Measurements from ENCODE around the gene HSD17B11. TPM values are rescaled to one million over a fixed set of nuclear protein-coding genes. Genes with fewer than 3 reads are reported as not detected.

The HSD17B11 gene
- total RNA-seq, 1 donor from 2014 or later = 10.3 TPM

DNA sequence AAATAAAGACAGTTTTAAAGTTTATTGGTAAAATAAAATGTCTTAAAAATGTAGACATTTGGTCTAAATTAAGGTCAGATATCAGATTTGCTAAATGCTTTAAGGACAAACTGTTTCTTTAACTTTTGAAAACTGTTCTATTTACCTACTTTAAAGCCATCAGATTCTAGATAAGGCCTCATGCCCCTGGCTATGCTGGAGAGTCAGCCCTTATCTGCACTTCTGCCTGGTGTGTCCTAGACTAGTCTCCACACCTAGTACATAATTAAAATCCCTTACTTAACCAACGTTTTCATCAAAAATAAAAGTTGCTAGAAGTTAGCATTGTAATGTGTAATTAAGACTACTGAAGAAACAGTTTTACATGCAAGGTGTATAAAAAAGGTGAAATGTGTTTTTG, 25.6 kb downstream of the HSD17B11 start:
- Mint-ChIP-seq H3K4me3 (ENCODE audit: unreplicated experiment) (no peak overlapping the region), H3K9me3 (ENCODE audit: low read depth) (no peaks in the 10 kb centered on the region), H3K4me1 (ENCODE audit: low read depth) (no peaks in the 10 kb centered on the region), H3K36me3 (ENCODE audit: low read depth) (peaks cover 6% of the 10 kb centered on the region), H3K27me3 (ENCODE audit: low read depth) (no peaks in the 10 kb centered on the region), H3K27ac (ENCODE audit: unreplicated experiment) (no peak overlapping the region)
- no peak for DNase-seq (ENCODE audit: low spot score)
- TF ChIP-seq, protein P1, sequence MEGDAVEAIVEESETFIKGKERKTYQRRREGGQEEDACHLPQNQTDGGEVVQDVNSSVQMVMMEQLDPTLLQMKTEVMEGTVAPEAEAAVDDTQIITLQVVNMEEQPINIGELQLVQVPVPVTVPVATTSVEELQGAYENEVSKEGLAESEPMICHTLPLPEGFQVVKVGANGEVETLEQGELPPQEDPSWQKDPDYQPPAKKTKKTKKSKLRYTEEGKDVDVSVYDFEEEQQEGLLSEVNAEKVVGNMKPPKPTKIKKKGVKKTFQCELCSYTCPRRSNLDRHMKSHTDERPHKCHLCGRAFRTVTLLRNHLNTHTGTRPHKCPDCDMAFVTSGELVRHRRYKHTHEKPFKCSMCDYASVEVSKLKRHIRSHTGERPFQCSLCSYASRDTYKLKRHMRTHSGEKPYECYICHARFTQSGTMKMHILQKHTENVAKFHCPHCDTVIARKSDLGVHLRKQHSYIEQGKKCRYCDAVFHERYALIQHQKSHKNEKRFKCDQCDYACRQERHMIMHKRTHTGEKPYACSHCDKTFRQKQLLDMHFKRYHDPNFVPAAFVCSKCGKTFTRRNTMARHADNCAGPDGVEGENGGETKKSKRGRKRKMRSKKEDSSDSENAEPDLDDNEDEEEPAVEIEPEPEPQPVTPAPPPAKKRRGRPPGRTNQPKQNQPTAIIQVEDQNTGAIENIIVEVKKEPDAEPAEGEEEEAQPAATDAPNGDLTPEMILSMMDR (IDR thresholded peaks at IDR 0.05) = no peak

DNA sequence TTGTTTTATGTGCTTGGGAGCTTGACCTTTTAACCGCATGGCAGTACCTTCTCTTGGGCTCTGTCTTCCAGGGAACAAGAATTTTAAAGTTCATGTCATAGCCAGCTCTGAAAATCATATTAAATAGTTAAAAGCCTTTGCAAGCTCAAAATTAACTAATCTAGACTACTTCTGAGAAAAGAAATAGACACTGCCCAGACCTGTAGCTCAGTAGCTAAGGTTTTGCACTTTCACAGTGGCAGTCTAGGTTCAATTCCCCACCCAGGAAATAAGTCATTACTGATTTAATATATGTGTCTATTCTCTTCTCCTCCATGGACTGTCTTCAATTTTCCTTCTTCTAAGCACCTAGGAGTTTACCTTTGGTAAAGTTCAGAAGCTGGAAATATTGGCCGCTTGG, 27.4 kb downstream of the HSD17B11 start:
- Mint-ChIP-seq H3K9me3 (ENCODE audit: low read depth) (no peaks in the 10 kb centered on the region), H3K36me3 (ENCODE audit: low read depth) (peaks cover 6% of the 10 kb centered on the region), H3K4me1 (ENCODE audit: low read depth) (no peaks in the 10 kb centered on the region), H3K4me3 (ENCODE audit: unreplicated experiment) (no peak overlapping the region), H3K27me3 (ENCODE audit: low read depth) (no peaks in the 10 kb centered on the region), H3K27ac (ENCODE audit: unreplicated experiment) (no peak overlapping the region)
- no peak for DNase-seq (ENCODE audit: low spot score)
- TF ChIP-seq, protein P1 (IDR thresholded peaks at IDR 0.05) = no peak

DNA sequence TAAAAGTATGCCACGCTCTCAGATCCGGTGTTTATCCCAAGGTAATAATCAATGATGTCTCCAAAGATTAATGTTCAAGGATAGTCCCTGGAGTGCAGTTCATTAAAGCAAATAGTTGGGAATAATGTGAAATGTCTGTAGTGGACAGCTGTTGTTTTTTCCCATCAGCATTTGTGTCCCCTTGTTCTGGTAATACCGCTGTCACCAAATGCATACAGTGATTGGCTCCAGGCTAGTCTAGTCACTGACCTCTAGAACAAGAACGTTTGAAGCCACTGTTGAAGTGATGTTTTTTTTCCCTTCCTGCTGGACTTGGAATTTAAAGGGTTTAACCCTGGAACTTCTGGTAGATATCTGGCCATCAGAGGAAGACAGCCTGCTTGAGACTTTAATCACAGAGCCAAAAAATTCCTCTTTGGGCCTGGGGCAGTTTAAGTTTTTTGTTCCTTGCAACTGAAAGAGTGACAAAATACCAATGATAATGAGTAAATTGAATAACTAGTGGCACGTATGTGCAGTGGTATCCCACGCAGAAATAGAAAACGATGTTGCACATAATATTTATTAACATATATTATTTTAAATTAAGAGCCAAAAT, 30.6 kb downstream of the HSD17B11 start:
- no peaks in the 10 kb centered on the region for H3K27me3 Mint-ChIP-seq (ENCODE audit: low read depth)
- no peak overlapping the region for H3K27ac Mint-ChIP-seq (ENCODE audit: unreplicated experiment)
- H3K9me3 Mint-ChIP-seq (ENCODE audit: low read depth) = no peaks in the 10 kb centered on the region
- H3K36me3 Mint-ChIP-seq (ENCODE audit: low read depth) = peaks cover 3% of the 10 kb centered on the region
- H3K4me3 Mint-ChIP-seq (ENCODE audit: unreplicated experiment) = no peak overlapping the region
- no peaks in the 10 kb centered on the region for H3K4me1 Mint-ChIP-seq (ENCODE audit: low read depth)
- DNase-seq (ENCODE audit: low spot score) = no peak
- TF ChIP-seq, protein P1 (IDR thresholded peaks at IDR 0.05) = no peak

DNA sequence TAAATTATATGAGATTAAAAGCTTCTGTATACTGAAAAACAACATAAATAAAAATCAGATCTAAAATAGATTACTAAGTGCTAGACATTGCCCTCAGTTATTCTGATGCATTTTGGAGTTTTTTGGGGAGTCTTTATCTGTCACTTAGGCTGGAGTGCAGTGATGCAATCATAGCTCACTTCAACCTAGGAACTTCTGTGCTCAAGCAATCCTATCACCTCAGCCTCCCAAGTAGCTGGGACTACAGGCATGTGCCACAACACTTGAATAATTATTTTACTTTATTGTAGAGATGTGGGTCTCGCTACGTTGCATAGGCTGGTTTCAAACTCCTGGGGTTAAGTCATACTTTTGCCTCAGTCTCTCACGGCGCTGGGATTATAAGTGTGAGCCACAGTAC, 31.7 kb downstream of the HSD17B11 start:
- Mint-ChIP-seq H3K9me3 (ENCODE audit: low read depth) (no peaks in the 10 kb centered on the region), H3K36me3 (ENCODE audit: low read depth) (peaks cover 3% of the 10 kb centered on the region), H3K27me3 (ENCODE audit: low read depth) (no peaks in the 10 kb centered on the region), H3K4me1 (ENCODE audit: low read depth) (peaks cover 4% of the 10 kb centered on the region), H3K4me3 (ENCODE audit: unreplicated experiment) (no peak overlapping the region), H3K27ac (ENCODE audit: unreplicated experiment) (no peak overlapping the region)
- DNase-seq (ENCODE audit: low spot score) = no peak
- TF ChIP-seq, protein P1 (IDR thresholded peaks at IDR 0.05) = no peak

DNA sequence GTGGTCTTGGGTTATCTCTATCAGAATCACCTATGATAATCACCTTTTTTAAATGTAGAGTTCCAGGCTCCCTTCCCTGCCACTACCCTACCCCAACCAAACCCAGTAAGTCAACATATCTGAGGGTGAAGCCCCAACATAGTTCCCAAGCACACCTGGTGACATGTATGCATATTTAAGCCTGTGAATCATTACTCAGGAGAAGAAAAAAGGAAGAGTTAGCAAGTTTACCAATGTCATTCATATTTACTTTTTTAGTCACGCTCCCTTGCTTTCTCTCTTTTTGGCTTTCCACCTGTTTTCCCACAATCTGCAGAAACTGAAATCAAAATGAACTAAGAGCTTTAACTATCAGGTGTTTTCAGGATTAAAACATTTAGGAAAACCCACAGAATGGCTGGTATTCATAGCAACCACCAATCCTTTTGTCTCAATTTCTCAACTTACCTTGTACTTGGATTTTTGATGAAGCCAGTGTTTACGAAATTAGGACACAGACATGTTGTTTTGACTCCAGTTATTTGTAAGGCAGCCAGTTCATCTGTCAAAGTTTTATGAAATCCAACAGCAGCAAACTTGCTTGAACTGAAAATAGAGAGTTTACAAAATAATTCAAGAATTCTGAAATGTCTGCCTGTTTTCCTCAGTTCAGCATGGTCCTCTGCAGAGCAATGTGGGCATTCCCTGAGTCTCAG, 34.0 kb downstream of the HSD17B11 start:
- no peak overlapping the region for H3K27ac Mint-ChIP-seq (ENCODE audit: unreplicated experiment)
- peaks cover 1% of the 10 kb centered on the region for H3K36me3 Mint-ChIP-seq (ENCODE audit: low read depth)
- peaks cover 15% of the 10 kb centered on the region for H3K4me1 Mint-ChIP-seq (ENCODE audit: low read depth)
- H3K4me3 Mint-ChIP-seq (ENCODE audit: unreplicated experiment) = no peak overlapping the region
- DNase-seq (ENCODE audit: low spot score) = no peak
- H3K27me3 Mint-ChIP-seq (ENCODE audit: low read depth) = no peaks in the 10 kb centered on the region
- TF ChIP-seq, protein P1 (IDR thresholded peaks at IDR 0.05) = no peak
- no peaks in the 10 kb centered on the region for H3K9me3 Mint-ChIP-seq (ENCODE audit: low read depth)

Measured in chondrocyte (in vitro differentiated cells).